GM19463 (cell line): ENCODE data around the gene CDH4.

Experiments
- ATAC-seq: cut with Tn5 transposase; IDR thresholded peaks from one replicate; pipeline ENCODE4 v1.9.1; 2021; ENCODE audit warnings: mild to moderate bottlenecking, moderate library complexity; ENCODE audit not compliant: unreplicated experiment

Gene CDH4

GRCh38 chr20:61567204-61567603 lies 315.1 kb downstream of the CDH4 start:
- ATAC-seq: no peak

- ATAC-seq: no peak
These were observed 317.8 kb downstream of the CDH4 start for GRCh38 chr20:61569825-61570224.

GRCh38 chr20:61570646-61571195 lies 318.7 kb downstream of the CDH4 start:
- no peak for ATAC-seq

- no peak for ATAC-seq
These were observed 319.2 kb downstream of the CDH4 start for GRCh38 chr20:61571221-61571620.

- no peak for ATAC-seq
These were observed 320.1 kb downstream of the CDH4 start for GRCh38 chr20:61571916-61572711.

GRCh38 chr20:61572789-61573188 lies 320.7 kb downstream of the CDH4 start:
- ATAC-seq: no peak

- no peak for ATAC-seq
These were observed 321.6 kb downstream of the CDH4 start for GRCh38 chr20:61573415-61574305.

- no peak for ATAC-seq
These were observed 323.3 kb downstream of the CDH4 start for GRCh38 chr20:61575151-61575937.

- ATAC-seq: no peak
These were observed 324.3 kb downstream of the CDH4 start for GRCh38 chr20:61576372-61576771.

GRCh38 chr20:61577065-61577464 lies 325.0 kb downstream of the CDH4 start:
- no peak for ATAC-seq

GRCh38 chr20:61579908-61580307 lies 327.8 kb downstream of the CDH4 start:
- no peak for ATAC-seq

- no peak for ATAC-seq
These were observed 329.1 kb downstream of the CDH4 start for GRCh38 chr20:61580958-61581824.

GRCh38 chr20:61581825-61582188 lies 329.7 kb downstream of the CDH4 start:
- no peak for ATAC-seq

GRCh38 chr20:61582196-61582923 lies 330.3 kb downstream of the CDH4 start:
- ATAC-seq: no peak

- no peak for ATAC-seq
These were observed 331.3 kb downstream of the CDH4 start for GRCh38 chr20:61583356-61583755.

GRCh38 chr20:61584851-61585250 lies 332.8 kb downstream of the CDH4 start:
- ATAC-seq: no peak

GRCh38 chr20:61585764-61586163 lies 333.7 kb downstream of the CDH4 start:
- no peak for ATAC-seq

GRCh38 chr20:61587036-61587435 lies 335.0 kb downstream of the CDH4 start:
- no peak for ATAC-seq

- ATAC-seq: no peak
These were observed 335.7 kb downstream of the CDH4 start for GRCh38 chr20:61587681-61588289.
